HepG2 (cell line): Measurements from ENCODE around the gene RALB. TPM values are rescaled to one million over a fixed set of nuclear protein-coding genes. Genes with fewer than 3 reads are reported as not detected.

Experiments used
- FOXA1 ChIP-seq, 2 experiments: fragments of 450-650 bp in 1 of 2; sonication (generic) in 1 of 2; formaldehyde crosslinking in 1 of 2; IDR thresholded peaks; 2 replicates each; pipeline versions ENCODE4 v1.4.0 to v1.6.1; 2016 to 2020; ENCODE audit warnings: missing genetic modification reagents in 1 of 2
- HMGXB3 ChIP-seq: sonication (generic); formaldehyde crosslinking; IDR thresholded peaks from 2 replicates; pipeline ENCODE4 v1.4.0; 2020; ENCODE audit warnings: missing genetic modification reagents, borderline replicate concordance
- IRF9 ChIP-seq: sonication (generic); formaldehyde crosslinking; IDR thresholded peaks from 2 replicates; pipeline ENCODE4 v1.8.0; 2022; ENCODE audit warnings: missing genetic modification reagents, mild to moderate bottlenecking, borderline replicate concordance
- ISX ChIP-seq: sonication (generic); formaldehyde crosslinking; conservative IDR thresholded peaks from 2 replicates; pipeline ENCODE4 v1.5.0; 2020; ENCODE audit warnings: missing genetic modification reagents
- NCOR1 ChIP-seq: fragments of 200-600 bp; sonication (generic); IDR thresholded peaks from 2 replicates; pipeline ENCODE4 v1.7.0; 2017; ENCODE audit warnings: antibody characterized with exemption, low read length, borderline replicate concordance
- PHB2 ChIP-seq: fragments of 450-650 bp; IDR thresholded peaks from 2 replicates; pipeline ENCODE4 v1.6.1; 2018; ENCODE audit not compliant: partially characterized antibody
- RBM22 ChIP-seq: fragments of 200-400 bp; formaldehyde crosslinking; optimal IDR thresholded peaks from 2 replicates; pipeline ENCODE3; 2017; ENCODE audit warnings: mild to moderate bottlenecking, low read length, moderate library complexity
- SMAD1 ChIP-seq: sonication (generic); formaldehyde crosslinking; IDR thresholded peaks from 2 replicates; pipeline ENCODE4 v1.4.0; 2020; ENCODE audit warnings: missing genetic modification reagents, low read depth, mild to moderate bottlenecking, borderline replicate concordance
- ZNF318 ChIP-seq: sonication (generic); formaldehyde crosslinking; IDR thresholded peaks from 2 replicates; pipeline ENCODE4 v1.4.0; 2020; ENCODE audit warnings: mild to moderate bottlenecking, missing genetic modification reagents
- ZNF34 ChIP-seq: sonication (generic); formaldehyde crosslinking; IDR thresholded peaks from 2 replicates; pipeline ENCODE4 v1.4.0; 2020; ENCODE audit warnings: mild to moderate bottlenecking, missing genetic modification reagents, borderline replicate concordance
- ZNF605 ChIP-seq: sonication (generic); formaldehyde crosslinking; IDR thresholded peaks from 2 replicates; pipeline ENCODE4 v1.8.0; 2022; ENCODE audit warnings: mild to moderate bottlenecking, missing genetic modification reagents
- ZNF747 ChIP-seq: sonication (generic); formaldehyde crosslinking; IDR thresholded peaks from 2 replicates; pipeline ENCODE4 v1.8.1; 2023; ENCODE audit warnings: missing genetic modification reagents, mild to moderate bottlenecking, borderline replicate concordance
- ZNF782 ChIP-seq: sonication (generic); formaldehyde crosslinking; IDR thresholded peaks from 2 replicates; pipeline ENCODE4 v1.4.0; 2020; ENCODE audit warnings: missing genetic modification reagents, mild to moderate bottlenecking, borderline replicate concordance
- ZZZ3 ChIP-seq: sonication (generic); formaldehyde crosslinking; IDR thresholded peaks from 2 replicates; pipeline ENCODE4 v1.4.0; 2020; ENCODE audit warnings: missing genetic modification reagents, mild to moderate bottlenecking, borderline replicate concordance
- polyA plus RNA-seq, 8 experiments: library from polyadenylated mRNA; depleted of rRNA in 3 of 8; stranded (reverse) in 7 of 8; unstranded in 1 of 8; fragments of >200 nt; fragmentation: Illumina TruSeq in 4 of 8; extraction: Trizol in 4 of 8; gene quantifications; 2 replicates each; pipeline versions ENCODE4 v1.2.1 to v1.2.3, GENCODE V29; 2011 to 2016; ENCODE audit warnings: low read depth in 4 of 8, missing spikeins in 1 of 8, mixed read lengths in 1 of 8; ENCODE audit not compliant: insufficient read depth in 1 of 8
- total RNA-seq, 5 experiments: library from RNA; depleted of rRNA; stranded (reverse); fragments of >200 nt; fragmentation: Illumina TruSeq; extraction: Trizol; gene quantifications; 2 replicates each; pipeline ENCODE4 v1.2.3, GENCODE V29; 2016; ENCODE audit warnings: low read depth in 1 of 5

Gene RALB
- total and polyA plus RNA-seq, 2 of the 13 experiments (the other 11 are each of a cell fraction or from before 2014, with no cell fraction given): 37.8 to 43.2 TPM

GRCh38 chr2:120223034-120223912 lies 29.4 kb upstream of the RALB start, which contains the start of gene TMEM185B (continued):
- TF ChIP-seq ZNF318 (CRISPR knock-in tag): no peak
- TF ChIP-seq ZNF34 (CRISPR knock-in tag): no peak; the same call in 1 of the 2 replicates
- no peak for TF ChIP-seq NCOR1
- TF ChIP-seq RBM22: no peak
- no peak for TF ChIP-seq SMAD1 (CRISPR knock-in tag)
- no peak for TF ChIP-seq ZNF782 (CRISPR knock-in tag)
- no peak for TF ChIP-seq ISX (CRISPR knock-in tag)
- no peak for TF ChIP-seq HMGXB3
- TF ChIP-seq IRF9 (CRISPR knock-in tag): peak; percentile 62; the same call in 1 of the 2 replicates
- TF ChIP-seq ZNF605 (CRISPR knock-in tag): 0 out of 2 replicates have a peak, but pooled peaks have one; percentile 31
- TF ChIP-seq ZZZ3 (CRISPR knock-in tag): no peak
- TF ChIP-seq PHB2: no peak
- no peak for TF ChIP-seq ZNF747 (CRISPR knock-in tag)
- no peak for TF ChIP-seq FOXA1 (IDR thresholded peaks at IDR 0.05)
- TF ChIP-seq FOXA1 (CRISPR knock-in tag; IDR thresholded peaks at IDR 0.05): no peak
